HG03342 (cell line): ENCODE data around the gene KIF16B.

ENCODE experiments used
- ATAC-seq: cut with Tn5 transposase; IDR thresholded peaks from one replicate; pipeline ENCODE4 v1.9.1; 2021; ENCODE audit warnings: mild to moderate bottlenecking, moderate library complexity; ENCODE audit not compliant: unreplicated experiment

Gene KIF16B

DNA sequence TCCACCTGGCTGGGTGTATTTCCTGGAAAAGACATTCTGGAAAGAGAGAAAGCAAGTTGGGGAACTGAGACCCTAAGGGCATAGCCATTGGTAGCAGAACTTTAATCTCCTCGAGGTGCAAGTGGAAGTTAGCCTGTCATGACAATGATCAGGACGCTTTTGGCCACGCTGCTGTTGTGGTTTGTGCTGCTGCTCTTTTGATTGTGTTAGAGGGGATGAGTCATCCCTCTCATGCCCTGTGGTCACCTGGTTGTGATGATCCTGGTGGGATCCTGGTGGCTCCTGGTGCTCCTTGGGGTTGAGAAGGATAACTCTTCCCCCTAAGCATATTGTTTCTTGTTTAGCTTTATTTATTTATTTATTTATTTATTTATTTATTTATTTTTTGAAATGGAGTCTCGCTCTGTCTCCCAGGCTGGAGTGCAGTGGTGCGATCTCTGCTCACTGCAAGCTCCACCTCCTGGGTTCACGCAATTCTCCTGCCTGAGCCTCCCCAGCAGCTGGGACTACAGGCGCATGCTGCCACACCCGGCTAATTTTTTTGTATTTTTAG lies 350.3 kb downstream of the KIF16B start:
- no peak for ATAC-seq
